HL-60/S4 (cell line): ENCODE results near the gene ZNF182.
"Not testable (repeated sequence)": the region's sequence is repeated elsewhere in the genome, so short reads cannot be mapped to it uniquely, and the experiment has no call there.

Experiments
- in situ Hi-C: fragments of 300-500 bp; cut with MboI; formaldehyde crosslinking; loops from 2 replicates; pipeline ENCODE4 v1.14.3; 2022; ENCODE audit warnings: low sequenced_read_pairs

The ZNF182 gene

DNA sequence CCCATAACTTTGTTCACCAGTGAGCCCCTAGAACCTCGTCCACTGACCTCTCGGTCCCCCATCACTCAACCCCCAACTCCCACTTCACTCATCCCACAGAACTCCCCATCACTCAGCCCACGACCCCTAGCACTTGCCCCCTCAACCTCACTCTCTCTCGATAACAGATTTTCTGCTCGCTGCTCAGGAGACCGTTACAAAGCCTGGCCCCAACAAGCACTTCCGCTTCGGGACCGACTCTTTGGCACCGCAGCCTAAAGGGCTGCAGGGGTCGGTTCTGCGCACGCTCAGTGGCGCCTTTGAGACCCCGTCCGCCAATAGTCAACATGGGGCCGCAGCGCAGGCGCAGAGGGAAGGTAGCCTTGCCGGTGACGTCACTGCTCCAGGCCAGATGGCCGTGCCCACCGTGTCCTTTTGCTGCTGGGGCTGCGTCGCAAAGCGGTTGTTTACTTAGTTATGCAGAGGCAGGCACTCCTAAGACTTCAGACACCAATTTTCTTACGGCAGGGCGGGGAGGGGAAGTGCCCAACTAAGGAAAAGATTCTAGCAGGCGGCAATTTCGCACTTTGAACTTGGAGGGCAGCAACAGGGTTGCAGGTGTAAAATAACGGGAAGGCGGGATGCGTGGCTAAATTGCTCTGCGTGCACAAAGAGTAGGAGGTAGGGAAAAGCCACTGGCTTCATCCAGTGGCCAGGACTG lies at the start of gene ZNF182:
TSS of gene ZNF182 (minus strand) at position 232 of the 700 bp plus-strand sequence. CDS start 1,380 bp downstream, outside the sequence.
- in situ Hi-C loops: no loop called here

DNA sequence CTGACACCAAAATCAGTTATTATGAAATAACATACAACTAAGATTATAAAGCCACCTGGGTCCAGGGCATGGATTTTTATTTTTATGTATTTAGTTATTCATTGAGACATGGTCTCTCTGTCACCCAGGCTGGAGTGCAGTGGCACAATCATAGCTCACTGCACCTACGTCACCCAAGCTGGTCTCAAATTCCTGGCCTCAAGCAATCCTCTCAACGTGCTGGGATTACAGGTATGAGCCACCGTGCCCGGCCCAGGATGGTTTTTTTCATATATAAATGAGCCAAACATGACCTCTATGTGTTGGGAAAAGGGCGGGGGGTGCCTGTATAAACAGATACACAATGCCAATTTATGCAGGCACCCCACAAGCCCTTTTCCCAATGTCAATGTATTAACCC lies 43.1 kb upstream of the ZNF182 start:
- in situ Hi-C loops: loop anchor here (25.0 kb wide), 1 partner anchor 510 kb away; no protein-coding TSS in a partner anchor

DNA sequence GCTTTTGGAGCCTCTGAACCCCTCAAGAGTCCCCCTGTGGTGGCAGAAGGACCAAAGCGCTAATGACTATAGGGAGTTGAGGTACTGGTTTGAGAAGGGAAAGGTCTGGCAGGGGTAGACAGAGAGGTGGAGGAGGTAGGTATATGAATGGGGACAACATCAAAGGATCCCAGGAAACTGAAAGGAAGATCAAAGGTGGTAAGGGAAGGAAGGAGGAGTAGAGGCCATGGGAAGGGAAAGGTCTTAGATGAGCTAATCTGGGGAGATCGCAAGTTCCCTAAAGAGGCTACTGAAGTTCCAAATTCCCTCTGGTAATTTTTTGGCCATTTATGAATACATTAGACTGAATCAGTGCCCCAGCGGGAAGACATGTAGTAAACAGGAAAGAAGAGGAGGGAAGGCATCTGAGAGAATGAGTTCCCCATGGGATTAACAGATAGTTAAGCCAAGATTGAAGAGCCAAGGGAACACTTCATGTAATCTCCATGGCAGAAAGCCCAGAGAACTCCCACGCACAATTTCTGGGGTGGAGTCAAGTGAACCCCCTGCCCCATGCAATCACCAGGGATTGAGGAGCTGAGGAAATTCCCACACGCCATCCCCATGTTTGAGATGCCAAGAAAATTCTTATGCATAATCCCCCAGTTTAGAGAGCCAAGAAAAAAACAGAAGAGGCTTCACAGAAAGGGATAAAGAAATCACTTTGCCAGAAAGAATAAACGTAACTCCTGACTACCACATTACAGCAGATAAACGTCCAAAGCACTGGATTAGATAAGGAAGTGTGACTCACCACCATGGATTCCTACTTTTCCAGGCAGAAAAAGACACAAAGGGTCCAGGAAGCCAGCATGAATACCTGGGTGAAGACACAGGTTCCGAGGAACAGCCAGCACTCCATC lies 41.9 kb upstream of the ZNF182 start:
- in situ Hi-C loops: loop anchor here (25.0 kb wide), 1 partner anchor 508 kb away; no protein-coding TSS in a partner anchor

DNA sequence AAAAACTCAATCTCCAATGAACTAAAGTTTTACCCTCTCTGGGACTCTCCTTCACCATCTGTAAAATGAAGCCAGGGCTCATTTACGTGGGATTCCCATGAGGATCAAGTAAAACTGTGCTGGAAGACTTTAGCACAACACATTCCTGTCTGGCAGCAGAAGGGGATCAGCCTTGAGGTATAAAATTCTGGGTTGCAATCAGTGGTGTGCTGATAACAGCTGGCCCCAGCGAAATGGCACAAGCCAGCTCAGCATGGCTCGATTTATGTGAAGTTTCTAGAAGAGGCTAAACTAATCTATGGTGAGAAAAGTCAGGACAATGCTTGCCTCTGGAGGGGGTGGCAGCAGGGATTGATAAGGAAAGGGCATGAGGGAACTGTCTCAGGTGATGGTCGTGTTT lies 39.3 kb upstream of the ZNF182 start:
- in situ Hi-C loops: loop anchor here (25.0 kb wide), 1 partner anchor 506 kb away; no protein-coding TSS in a partner anchor

DNA sequence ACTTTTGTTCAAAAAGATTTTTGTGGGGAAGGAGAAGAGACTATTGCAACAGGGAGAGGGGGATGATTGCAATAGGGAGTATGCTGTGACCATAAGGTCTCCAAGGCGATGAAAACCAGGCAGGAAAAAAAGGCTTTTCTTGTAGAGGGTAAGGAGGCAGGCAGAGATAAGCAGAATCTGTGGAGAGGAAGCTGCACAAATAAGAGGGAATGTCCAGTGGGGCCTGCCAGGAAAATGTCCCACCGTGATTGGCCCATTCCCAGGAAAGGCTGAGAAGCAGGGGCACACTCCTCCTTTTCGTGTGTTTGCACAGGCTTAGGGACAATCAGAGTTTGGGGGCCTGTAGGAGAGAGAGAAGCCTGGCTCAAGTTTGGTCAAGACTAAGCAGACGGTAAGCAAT lies 32.1 kb upstream of the ZNF182 start:
- in situ Hi-C loops: loop anchor here (25.0 kb wide), 1 partner anchor 499 kb away; no protein-coding TSS in a partner anchor

DNA sequence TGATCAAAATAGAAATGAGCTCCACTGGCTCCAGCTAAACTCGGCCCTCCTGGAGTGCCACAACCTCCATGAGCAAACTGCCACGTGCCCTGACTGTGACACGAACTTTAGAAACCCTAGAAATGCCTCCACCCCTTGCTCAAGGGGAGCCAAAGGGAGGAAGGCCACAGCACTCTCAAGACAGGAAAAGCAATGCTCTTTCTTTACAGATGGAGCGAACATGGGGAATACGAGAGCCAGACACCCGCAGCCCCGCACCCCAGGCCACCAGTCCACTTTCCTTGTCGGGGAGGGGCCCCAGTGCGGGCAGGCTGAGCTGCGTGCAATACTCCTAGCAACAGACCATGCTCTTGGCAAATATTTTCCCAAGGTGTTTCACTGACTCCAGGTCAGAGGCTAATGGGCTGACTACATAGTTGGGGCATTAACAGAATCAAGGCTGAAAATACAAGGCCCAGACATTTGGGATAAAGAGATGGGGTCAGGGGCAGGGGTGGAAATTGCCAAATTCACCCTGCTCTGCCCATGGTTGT lies 26.9 kb upstream of the ZNF182 start:
- in situ Hi-C loops: loop anchor here (25.0 kb wide), 1 partner anchor 493 kb away; no protein-coding TSS in a partner anchor

DNA sequence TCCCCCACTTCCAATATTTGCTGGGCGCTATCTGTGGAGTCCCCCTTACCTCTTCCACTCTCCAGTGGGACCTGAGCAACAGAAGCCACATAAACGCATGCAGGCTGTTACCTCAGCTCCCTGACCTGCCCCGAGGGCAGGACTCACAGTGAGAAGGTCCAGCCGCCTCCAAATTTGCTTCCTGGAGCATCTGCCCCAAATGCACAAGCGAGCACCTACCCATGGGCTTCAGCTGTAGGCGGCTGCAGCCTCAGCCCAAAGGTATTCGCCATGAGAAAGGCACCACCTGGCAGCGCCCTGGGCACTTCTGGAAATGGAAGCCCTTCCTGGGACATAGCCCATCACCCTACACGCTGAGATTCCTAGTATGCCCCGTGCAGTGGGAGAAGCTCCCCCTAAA lies 26.4 kb upstream of the ZNF182 start:
- in situ Hi-C loops: loop anchor here (25.0 kb wide), 1 partner anchor 493 kb away; no protein-coding TSS in a partner anchor

DNA sequence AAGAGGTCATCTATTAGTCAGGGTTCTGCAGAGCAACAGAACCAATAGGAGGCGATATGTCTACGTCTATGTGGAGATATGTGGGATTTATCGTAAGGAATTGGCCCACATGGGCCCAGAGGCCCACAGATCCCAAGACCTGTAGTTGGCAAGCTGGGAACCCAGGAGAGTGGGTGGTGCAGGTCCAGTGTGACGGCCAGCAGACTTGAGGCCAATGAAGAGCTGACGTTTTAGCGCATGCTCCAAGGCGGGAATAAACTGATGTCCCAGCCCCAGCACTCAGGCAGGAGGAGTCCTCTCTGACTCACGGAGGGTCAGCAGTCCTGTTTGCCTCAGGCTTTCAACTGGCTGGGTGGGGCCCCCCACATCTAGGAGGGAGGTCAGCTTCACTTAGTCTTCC lies 24.3 kb upstream of the ZNF182 start:
- in situ Hi-C loops: loop anchor here (10.0 to 25.0 kb wide), 2 partner anchors 193 to 491 kb away; partner anchors contain the start of gene ZNF81

DNA sequence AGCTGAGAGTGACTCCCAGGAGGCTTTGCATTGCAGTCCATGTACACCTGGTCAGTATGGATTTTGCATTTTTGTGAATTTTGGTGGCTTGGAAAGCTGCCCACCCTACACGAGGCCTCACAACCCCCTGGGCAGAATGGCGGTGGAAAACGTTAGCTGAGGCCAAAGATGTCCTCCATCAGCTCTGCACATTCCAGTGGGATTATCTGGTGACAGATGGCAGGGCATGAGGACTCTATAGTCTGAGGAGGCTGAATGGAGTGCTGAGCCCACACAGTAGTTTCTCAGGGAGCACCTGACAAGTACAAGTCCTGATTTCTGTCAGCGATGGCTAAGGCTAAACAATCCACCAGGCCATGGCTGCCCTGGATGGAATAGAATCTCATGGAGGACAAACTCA lies 23.8 kb upstream of the ZNF182 start:
- in situ Hi-C loops: loop anchor here (10.0 to 25.0 kb wide), 2 partner anchors 193 to 490 kb away; partner anchors contain the start of gene ZNF81

DNA sequence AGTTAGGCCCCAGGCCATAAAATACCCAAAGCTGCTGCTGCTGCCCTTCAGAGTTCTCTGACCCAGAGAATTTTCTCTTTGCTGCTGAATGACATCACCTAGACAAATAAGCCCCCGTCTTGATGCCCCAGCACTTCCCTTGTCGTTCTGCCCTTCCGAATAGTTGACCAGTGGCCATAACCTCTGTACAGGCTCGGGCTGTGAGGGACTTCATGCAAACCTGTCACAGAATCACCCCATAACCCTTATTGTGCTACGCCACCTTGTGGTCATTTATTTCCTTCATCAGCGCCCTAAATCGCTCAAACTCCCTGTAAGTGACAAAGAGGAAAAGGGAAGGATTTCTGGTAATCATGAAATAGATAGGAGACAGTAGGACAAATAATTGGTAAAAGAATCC lies 21.8 kb upstream of the ZNF182 start:
- in situ Hi-C loops: loop anchor here (10.0 to 25.0 kb wide), 2 partner anchors 191 to 488 kb away; partner anchors contain the start of gene ZNF81

DNA sequence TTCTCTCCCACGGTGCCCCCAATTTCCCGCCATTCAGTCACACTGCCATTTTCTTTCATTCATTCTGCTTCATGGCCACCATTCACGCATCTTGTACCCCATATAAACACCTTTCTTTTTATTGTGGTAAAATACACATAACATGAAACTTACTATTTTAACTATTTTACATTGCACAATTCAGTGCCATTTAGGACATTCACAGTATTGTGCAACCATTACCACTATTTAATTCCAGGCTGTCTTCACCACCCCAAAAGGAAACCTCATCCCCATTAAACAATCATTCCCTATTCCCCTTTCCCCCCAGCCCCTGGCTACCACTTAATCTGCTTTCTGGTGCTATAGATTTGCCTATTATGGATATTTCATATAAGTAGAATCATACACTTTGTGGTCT lies 18.9 kb upstream of the ZNF182 start:
- in situ Hi-C loops: loop anchor here (10.0 kb wide), 1 partner anchor 188 kb away; the partner anchor contains the start of gene ZNF81

DNA sequence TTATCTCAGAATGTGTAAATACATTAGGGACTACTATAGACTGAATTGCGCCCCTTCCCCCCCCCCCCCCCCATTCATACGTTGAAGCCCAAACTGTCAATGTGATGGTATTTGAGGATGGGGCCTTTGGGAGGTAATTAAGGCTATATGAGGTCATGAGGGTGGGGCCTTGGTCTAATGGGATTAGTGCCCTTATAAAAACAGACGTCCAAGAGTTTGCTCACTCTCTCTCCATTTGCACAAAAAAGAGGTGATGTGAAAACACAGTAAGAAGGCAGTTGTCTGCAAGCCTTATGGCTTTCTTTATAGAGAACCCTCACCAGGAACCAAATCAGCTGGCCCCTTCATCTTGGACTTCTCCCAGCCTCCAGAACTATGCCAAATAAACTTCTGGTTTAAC lies 18.3 kb upstream of the ZNF182 start:
- in situ Hi-C loops: loop anchor here (10.0 kb wide), 1 partner anchor 187 kb away; the partner anchor contains the start of gene ZNF81

DNA sequence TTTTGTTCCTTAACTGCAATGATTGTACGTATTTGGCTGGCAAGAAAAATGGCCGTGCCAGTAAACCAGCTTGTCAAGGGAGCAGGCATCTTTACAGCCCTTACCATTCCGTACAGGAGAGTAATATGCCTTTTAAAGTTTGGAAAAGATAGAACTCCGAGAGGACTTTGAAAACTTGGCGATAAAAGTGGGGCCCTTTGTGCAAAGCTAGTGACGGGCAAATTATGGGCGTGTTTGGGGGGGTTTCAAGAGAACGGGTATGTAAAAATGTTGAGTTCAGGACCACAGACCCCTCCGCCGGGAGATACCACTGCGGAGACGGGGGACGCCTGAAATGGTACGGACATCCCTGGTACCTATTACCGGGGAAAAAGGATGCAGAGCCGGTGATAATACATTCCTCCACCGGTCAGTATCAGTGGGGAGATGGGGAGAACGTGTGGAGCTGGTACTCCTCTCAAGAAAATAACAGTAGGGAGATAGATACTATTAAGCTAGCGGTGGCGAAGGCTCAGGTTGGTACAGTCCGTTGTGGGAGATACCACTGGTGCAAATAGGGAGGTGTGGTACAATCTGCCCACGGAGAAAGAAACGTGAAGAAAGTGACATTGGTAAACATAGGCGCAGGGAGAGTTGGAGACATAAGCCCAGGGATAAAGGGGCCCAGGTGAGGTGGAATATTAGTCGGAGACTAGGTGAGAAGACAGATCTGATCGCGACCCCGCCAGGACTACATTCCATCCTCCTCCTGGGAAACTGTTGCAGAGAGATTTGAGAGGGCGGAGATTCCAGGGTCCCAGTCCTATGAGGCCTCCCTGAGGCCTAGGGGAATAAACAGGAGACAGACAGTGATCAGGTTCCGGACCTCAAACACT lies 17.5 kb upstream of the ZNF182 start:
- in situ Hi-C loops: loop anchor here (10.0 kb wide), 1 partner anchor 186 kb away; the partner anchor contains the start of gene ZNF81

DNA sequence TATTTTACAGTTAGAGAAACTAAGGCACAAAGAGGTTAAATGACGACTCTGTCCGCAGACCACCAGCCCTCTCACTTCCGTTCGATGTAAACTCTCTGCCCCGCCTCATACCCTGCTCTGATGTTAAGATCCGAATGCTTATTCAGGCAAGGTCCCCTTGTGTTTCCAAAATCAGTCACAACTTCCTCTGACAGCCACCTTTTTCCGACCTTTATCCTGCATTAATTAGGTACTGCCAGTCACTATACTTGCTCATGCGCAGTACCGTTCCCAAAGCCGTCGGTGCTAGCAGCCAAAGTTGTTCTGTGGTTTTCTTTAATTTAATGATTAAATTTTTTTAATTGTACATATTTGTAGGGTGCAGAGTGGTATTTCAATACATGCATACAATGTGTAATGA lies 16.7 kb upstream of the ZNF182 start:
- in situ Hi-C loops: loop anchor here (10.0 kb wide), 1 partner anchor 186 kb away; the partner anchor contains the start of gene ZNF81

DNA sequence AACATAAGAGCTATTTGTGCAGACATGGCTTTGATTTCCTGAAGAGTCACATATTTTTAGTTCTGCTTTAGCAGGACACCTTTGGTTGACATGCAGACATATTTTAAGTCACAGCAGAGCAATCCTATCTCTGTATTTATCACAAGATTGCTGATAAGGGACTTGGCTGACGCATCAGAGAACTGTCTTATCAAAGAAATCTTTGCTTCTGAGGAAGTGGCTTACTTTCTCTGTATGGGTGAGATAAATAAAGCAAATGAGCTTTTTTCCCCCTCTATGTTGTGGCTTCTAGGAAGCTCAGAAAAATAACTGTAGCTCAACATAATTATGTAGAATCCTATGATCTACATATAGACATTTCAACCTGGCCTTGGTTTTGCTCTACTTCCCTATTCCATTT lies 16.1 kb upstream of the ZNF182 start:
- in situ Hi-C loops: loop anchor here (10.0 kb wide), 1 partner anchor 185 kb away; the partner anchor contains the start of gene ZNF81

DNA sequence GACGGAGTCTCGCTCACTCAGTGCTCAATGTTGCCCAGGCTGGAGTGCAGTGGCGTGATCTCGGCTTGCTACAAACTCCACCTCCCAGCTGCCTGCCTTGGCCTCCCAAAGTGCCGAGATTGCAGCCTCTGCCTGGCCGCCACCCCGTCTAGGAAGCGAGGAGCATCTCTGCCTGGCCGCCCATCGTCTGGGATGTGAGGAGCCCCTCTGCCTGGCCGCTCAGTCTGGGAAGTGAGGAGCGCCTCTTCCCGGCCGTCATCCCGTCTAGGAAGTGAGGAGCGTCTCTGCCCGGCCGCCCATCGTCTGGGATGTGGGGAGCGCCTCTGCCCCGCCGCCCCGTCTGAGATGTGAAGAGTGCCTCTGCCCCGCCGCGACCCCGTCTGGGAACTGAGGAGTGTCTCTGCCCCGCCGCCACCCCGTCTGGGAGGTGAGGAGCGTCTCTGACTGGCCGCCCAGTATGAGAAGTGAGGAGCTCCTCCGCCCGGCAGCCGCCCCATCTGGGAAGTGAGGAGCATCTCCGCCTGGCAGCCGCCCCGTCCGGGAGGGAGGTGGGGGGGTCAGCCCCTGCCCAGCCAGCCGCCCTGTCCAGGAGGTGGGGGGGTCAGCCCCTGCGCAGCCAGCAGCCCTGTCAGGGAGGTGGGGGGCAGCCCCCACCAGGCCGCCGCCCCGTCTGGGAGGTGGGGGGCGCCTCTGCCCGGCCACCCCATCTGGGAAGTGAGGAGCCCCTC lies 13.0 kb upstream of the ZNF182 start:
- in situ Hi-C loops: not testable (repeated sequence)

DNA sequence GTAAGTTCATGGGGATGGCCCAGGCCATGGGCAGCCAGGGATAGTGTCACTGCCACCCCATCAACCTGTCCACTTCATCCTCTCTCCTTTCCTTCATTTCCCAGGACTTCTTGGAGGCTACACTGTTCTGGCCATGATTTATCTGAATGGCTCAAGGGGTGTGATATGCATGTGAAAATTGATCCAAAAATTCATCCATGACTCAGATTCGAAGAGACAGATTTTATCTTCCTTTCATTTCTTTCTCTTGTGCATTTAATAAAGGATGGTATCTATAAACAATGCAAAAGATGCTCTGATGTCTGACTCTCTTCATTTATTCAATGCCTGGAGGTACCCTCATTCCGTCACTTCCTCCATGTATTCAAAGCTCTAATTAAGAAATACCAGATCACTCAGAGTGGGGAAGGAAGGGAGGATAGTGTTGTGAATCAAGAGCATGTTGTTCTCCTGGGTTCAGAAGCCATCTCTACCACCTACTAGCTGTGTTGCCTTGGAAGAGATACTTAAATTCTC lies 5.7 kb upstream of the ZNF182 start:
- in situ Hi-C loops: not testable (repeated sequence)

DNA sequence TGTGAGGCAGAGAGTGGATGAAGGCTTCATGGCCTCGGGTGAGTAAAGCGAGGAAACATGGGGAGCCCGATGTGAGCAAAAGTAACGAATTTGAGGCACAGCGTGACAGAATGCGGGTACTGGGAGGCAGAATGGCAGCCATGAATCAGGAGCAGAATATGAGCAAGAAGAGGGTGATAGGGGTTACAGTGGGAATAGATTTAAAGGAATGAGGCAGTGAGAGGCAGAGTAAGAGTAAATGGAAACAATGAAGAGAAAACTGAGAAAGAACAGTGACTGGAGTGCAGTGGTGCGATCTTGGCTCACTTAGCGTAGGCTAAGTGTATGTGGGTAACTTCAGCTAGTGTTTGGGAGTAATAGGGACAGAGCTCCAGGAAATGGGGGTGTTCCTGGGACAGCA lies 2.9 kb upstream of the ZNF182 start, which contains the start of gene SPACA5:
TSS of gene SPACA5 (plus strand) at position 301 of the 400 bp plus-strand sequence. CDS start 815 bp downstream, outside the sequence.
- in situ Hi-C loops: not testable (repeated sequence)

DNA sequence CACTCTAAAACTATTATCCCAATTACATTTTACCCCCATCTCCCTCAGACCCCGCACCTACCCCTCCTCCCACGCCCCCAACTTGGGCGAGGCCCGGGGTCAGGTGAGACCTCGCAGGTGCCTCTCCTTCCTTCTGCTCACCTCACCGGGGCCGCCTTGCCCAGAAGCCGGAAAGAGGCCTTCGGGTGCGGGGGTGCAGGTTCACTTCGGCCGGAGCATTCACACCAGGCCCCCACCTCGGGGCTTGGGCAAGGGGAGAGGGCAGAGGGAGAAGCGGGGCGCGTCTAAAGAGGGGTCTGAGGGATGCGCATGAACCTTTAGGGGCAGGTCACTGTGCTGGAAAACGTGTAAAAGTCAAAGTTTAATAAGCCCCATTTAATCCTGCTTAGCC lies 427 bp downstream of the ZNF182 start:
- in situ Hi-C loops: no loop called here
